Fibroblast of skin of left biceps (primary cell): Measurements from ENCODE around the gene NUP160.
"Not testable (repeated sequence)": the region's sequence is repeated elsewhere in the genome, so short reads cannot be mapped to it uniquely, and the experiment has no call there.

ENCODE experiments used
- DNase-seq, 2 experiments: peaks; one replicate each; pipeline ENCODE4 v3.0.0-alpha.2; 2013; ENCODE audit warnings: low read depth in 2 of 2

The NUP160 gene

GRCh38 chr11:47863898-47864430, 15.8 kb upstream of the NUP160 start:
- DNase-seq, result no peak

GRCh38 chr11:47863189-47863897, 15.2 kb upstream of the NUP160 start:
- peak; percentile 73 for DNase-seq

GRCh38 chr11:47861728-47862127, 13.6 kb upstream of the NUP160 start:
- DNase-seq, result no peak

- no peak for DNase-seq
Observed at GRCh38 chr11:47860536-47860935, 12.4 kb upstream of the NUP160 start.

GRCh38 chr11:47857892-47858543, 9.9 kb upstream of the NUP160 start:
- no peak for DNase-seq

- no peak for DNase-seq
Observed at GRCh38 chr11:47857485-47857884, 9.3 kb upstream of the NUP160 start.

- no peak for DNase-seq
Observed at GRCh38 chr11:47856186-47856585, 8.0 kb upstream of the NUP160 start.

- DNase-seq, result no peak
Observed at GRCh38 chr11:47854667-47855066, 6.5 kb upstream of the NUP160 start.

- DNase-seq, result no peak
Observed at GRCh38 chr11:47852053-47852452, 3.9 kb upstream of the NUP160 start.

- DNase-seq, result no peak
Observed at GRCh38 chr11:47850337-47850736, 2.2 kb upstream of the NUP160 start.

- no peak for DNase-seq
Observed at GRCh38 chr11:47848700-47849155, 578 bp upstream of the NUP160 start.

GRCh38 chr11:47847537-47847891, 636 bp downstream of the NUP160 start:
- no peak for DNase-seq

- no peak for DNase-seq
Observed at GRCh38 chr11:47846998-47847397, 1.2 kb downstream of the NUP160 start.

GRCh38 chr11:47843361-47844055, 4.6 kb downstream of the NUP160 start:
- DNase-seq, result no peak

- no peak for DNase-seq
Observed at GRCh38 chr11:47842749-47843148, 5.4 kb downstream of the NUP160 start.

GRCh38 chr11:47837929-47838328, 10.2 kb downstream of the NUP160 start:
- DNase-seq, result no peak

- no peak for DNase-seq
Observed at GRCh38 chr11:47837292-47837691, 10.9 kb downstream of the NUP160 start.

- not testable (repeated sequence) for DNase-seq
Observed at GRCh38 chr11:47830013-47830412, 18.1 kb downstream of the NUP160 start.

GRCh38 chr11:47828284-47828683, 19.9 kb downstream of the NUP160 start:
- DNase-seq, result no peak

GRCh38 chr11:47822664-47823063, 25.5 kb downstream of the NUP160 start:
- not testable (repeated sequence) for DNase-seq

- no peak for DNase-seq
Observed at GRCh38 chr11:47819743-47820142, 28.4 kb downstream of the NUP160 start.

GRCh38 chr11:47800759-47801158, 47.4 kb downstream of the NUP160 start:
- DNase-seq, result no peak

GRCh38 chr11:47797633-47798032, 50.5 kb downstream of the NUP160 start:
- peak; percentile 10 to 20 for DNase-seq
